Astrocyte (in vitro differentiated cells and primary cell): ENCODE data around the gene HSPB7. TPM values are rescaled to one million over a fixed set of nuclear protein-coding genes. Genes with fewer than 3 reads are reported as not detected.
"Not testable (repeated sequence)": the region's sequence is repeated elsewhere in the genome, so short reads cannot be mapped to it uniquely, and the experiment has no call there.

Source experiments
- DNase-seq: peaks from one replicate; pipeline ENCODE4 v3.0.0-alpha.2; 2010; ENCODE audit warnings: low read depth
- FAIRE-seq: peaks from 2 replicates; lab custom pipeline; 2011; peaks lifted over from hg19 to GRCh38; lab: Jason Lieb, UNC
- H2AFZ ChIP-seq: 2 replicates; pipeline ENCODE4 v1.6.0; 2012; ENCODE audit warnings: low read depth, low read length, inconsistent platforms
- H3K27ac ChIP-seq: 2 replicates; pipeline ENCODE4 v1.5.1; 2011; ENCODE audit warnings: low read depth, low read length, inconsistent platforms
- H3K27me3 ChIP-seq: 2 replicates; pipeline ENCODE4 v1.6.0; 2011; ENCODE audit warnings: low read length, inconsistent platforms; ENCODE audit not compliant: insufficient read depth
- H3K36me3 ChIP-seq: 2 replicates; pipeline ENCODE4 v1.5.1; 2011; ENCODE audit warnings: low read length, inconsistent platforms; ENCODE audit not compliant: insufficient read depth
- H3K4me1 ChIP-seq: 2 replicates; pipeline ENCODE4 v1.5.1; 2011; ENCODE audit warnings: low read length, inconsistent platforms; ENCODE audit not compliant: insufficient read depth
- H3K4me2 ChIP-seq: 2 replicates; pipeline ENCODE4 v1.6.0; 2012; ENCODE audit warnings: low read length, inconsistent platforms
- H3K4me3 ChIP-seq: 2 replicates; pipeline ENCODE4 v1.5.1; 2011; ENCODE audit warnings: low read depth, mild to moderate bottlenecking, low read length, inconsistent platforms; ENCODE audit not compliant: insufficient read depth
- H3K79me2 ChIP-seq: 2 replicates; pipeline ENCODE4 v1.6.0; 2012; ENCODE audit warnings: mild to moderate bottlenecking, low read length, inconsistent platforms; ENCODE audit not compliant: insufficient read depth
- H3K9ac ChIP-seq: 2 replicates; pipeline ENCODE4 v1.6.0; 2012; ENCODE audit warnings: mild to moderate bottlenecking, low read length, inconsistent platforms
- H3K9me3 ChIP-seq: 2 replicates; pipeline ENCODE4 v1.5.1; 2012; ENCODE audit warnings: low read depth, mild to moderate bottlenecking, low read length, inconsistent platforms; ENCODE audit not compliant: insufficient read depth
- H4K20me1 ChIP-seq: 2 replicates; pipeline ENCODE4 v1.6.0; 2012; ENCODE audit warnings: low read length, inconsistent platforms; ENCODE audit not compliant: insufficient read depth
- H3K27ac Mint-ChIP-seq: one replicate; pipeline ENCODE4 v1.8.0; 2021; ENCODE audit warnings: mild to moderate bottlenecking, mixed read lengths; ENCODE audit not compliant: unreplicated experiment
- H3K27me3 Mint-ChIP-seq: one replicate; pipeline ENCODE4 v1.8.0; 2021; ENCODE audit warnings: low read depth, mixed read lengths; ENCODE audit not compliant: unreplicated experiment
- H3K36me3 Mint-ChIP-seq: one replicate; pipeline ENCODE4 v1.8.0; 2021; ENCODE audit warnings: low read depth, mixed read lengths; ENCODE audit not compliant: unreplicated experiment
- H3K4me1 Mint-ChIP-seq: one replicate; pipeline ENCODE4 v1.8.0; 2021; ENCODE audit warnings: low read depth, mixed read lengths; ENCODE audit not compliant: unreplicated experiment
- H3K4me3 Mint-ChIP-seq: one replicate; pipeline ENCODE4 v1.8.0; 2021; ENCODE audit warnings: mild to moderate bottlenecking, moderate library complexity, mixed read lengths; ENCODE audit not compliant: unreplicated experiment
- H3K9me3 Mint-ChIP-seq: one replicate; pipeline ENCODE4 v1.8.0; 2021; ENCODE audit warnings: mild to moderate bottlenecking, mixed read lengths; ENCODE audit not compliant: unreplicated experiment
- CTCF ChIP-seq: IDR thresholded peaks from 2 replicates; pipeline ENCODE4 v1.5.1; 2011; ENCODE audit warnings: low read depth, mild to moderate bottlenecking, inconsistent platforms, low read length, moderate library complexity; ENCODE audit not compliant: insufficient read depth
- EZH2 ChIP-seq: IDR thresholded peaks from 2 replicates; pipeline ENCODE4 v1.6.1; 2012; ENCODE audit warnings: mild to moderate bottlenecking, low read length, inconsistent platforms; ENCODE audit not compliant: insufficient read depth
- total RNA-seq: library from RNA; stranded (reverse); gene quantifications from 2 replicates; pipeline ENCODE4 v1.2.1, GENCODE V29; 2021

The HSPB7 gene
- total RNA-seq, 1 donor from 2014 or later, result 0.45 TPM

DNA sequence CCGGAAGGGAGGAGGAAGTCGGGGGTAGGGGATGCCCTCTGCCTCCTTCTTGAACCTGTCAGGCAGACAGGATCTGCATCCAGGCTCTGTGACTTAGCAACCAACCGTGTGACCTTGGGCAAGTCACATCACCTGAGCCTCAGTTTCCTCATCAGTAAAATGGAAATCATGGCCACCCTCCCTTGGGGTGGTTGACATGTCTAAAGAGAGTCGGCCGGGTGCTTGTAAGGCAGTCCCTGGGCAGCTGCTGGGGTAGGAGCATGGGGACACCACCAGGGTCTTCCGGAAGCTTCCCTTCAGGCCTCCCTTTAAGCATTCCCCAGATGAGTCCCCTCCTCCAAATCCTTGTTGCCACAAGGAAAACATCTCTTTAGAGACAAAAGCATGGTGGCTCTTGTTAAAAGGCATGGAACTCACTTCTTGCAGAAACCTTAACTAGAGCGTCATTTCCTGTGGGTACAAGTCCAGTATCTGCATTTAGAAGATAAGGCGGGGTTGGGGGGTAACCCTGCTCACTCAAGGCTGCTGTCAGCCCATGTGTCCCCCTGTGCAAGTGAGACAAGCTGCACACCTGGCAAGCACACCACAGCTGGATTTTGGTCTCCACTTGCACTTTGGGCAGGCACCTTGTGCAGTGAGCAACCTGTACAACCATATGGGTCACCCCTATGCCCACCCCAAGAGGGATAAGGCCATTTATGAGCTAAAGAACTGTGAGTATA is 36.1 kb upstream of the HSPB7 start:
- no peak overlapping the region for H2AFZ ChIP-seq
- Mint-ChIP-seq H3K9me3 (no peaks in the 10 kb centered on the region), H3K4me3 (no peak overlapping the region), H3K27ac (no peak overlapping the region), H3K27me3 (peaks cover 26% of the 10 kb centered on the region), H3K36me3 (no peaks in the 10 kb centered on the region), H3K4me1 (no peaks in the 10 kb centered on the region)
- H4K20me1 ChIP-seq, result no peaks in the 10 kb centered on the region
- H3K79me2 ChIP-seq, result no peaks in the 10 kb centered on the region
- H3K9me3 ChIP-seq, result no peaks in the 10 kb centered on the region
- TF ChIP-seq CTCF (no peak), EZH2 (no peak)
- no peak overlapping the region for H3K9ac ChIP-seq
- H3K27ac ChIP-seq, result no peak overlapping the region
- no peaks in the 10 kb centered on the region for H3K27me3 ChIP-seq
- FAIRE-seq (no peak), DNase-seq (no peak)
- no peaks in the 10 kb centered on the region for H3K4me1 ChIP-seq
- H3K36me3 ChIP-seq, result no peaks in the 10 kb centered on the region
- H3K4me3 ChIP-seq, result no peak overlapping the region
- no peak overlapping the region for H3K4me2 ChIP-seq

GRCh38 chr1:16051949-16052348 is 34.1 kb upstream of the HSPB7 start:
- not testable (repeated sequence) for H3K36me3 ChIP-seq, H3K9me3 ChIP-seq, H3K79me2 ChIP-seq, H3K9me3 Mint-ChIP-seq, H3K4me3 ChIP-seq, H3K9ac ChIP-seq, H3K4me2 ChIP-seq, H3K27ac Mint-ChIP-seq, H3K27ac ChIP-seq, H3K4me1 Mint-ChIP-seq, H3K36me3 Mint-ChIP-seq, H3K4me1 ChIP-seq, H3K27me3 ChIP-seq, DNase-seq, H3K4me3 Mint-ChIP-seq, H4K20me1 ChIP-seq, H2AFZ ChIP-seq, FAIRE-seq
- peaks cover 20% of the 10 kb centered on the region for H3K27me3 Mint-ChIP-seq

DNA sequence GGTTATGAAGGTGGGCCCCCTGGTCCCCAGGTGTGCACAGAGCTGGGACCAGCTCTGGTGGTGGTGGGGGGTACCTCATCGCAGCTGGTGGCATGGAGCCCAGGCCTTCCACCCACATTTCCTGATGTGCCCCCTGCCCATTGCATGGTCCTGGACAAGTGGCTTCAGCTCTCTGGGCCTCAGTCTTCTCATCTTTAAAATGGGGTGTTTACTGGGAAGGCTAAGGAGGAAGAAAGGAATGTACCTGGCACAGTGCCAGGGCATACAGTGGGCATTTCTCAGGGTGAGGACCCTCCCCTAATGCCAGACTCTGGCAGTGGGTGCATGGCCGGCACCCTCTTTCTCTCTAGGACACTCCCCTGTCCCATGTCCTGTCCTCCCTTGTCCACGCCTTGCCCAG is 33.2 kb upstream of the HSPB7 start:
- Histone ChIP-seq H3K27ac (no peak overlapping the region), H4K20me1 (no peaks in the 10 kb centered on the region)

More for the DNA sequence above, 33.2 kb upstream of the HSPB7 start:
- H3K4me3 ChIP-seq, result no peak overlapping the region
- no peaks in the 10 kb centered on the region for H3K4me1 ChIP-seq
- no peaks in the 10 kb centered on the region for H3K36me3 Mint-ChIP-seq
- no peak overlapping the region for H3K4me2 ChIP-seq
- H3K9me3 ChIP-seq, result no peaks in the 10 kb centered on the region
- TF ChIP-seq CTCF (no peak), EZH2 (no peak)
- no peaks in the 10 kb centered on the region for H3K4me1 Mint-ChIP-seq
- no peak overlapping the region for H3K4me3 Mint-ChIP-seq
- H3K9ac ChIP-seq, result no peak overlapping the region
- no peaks in the 10 kb centered on the region for H3K79me2 ChIP-seq
- no peaks in the 10 kb centered on the region for H3K36me3 ChIP-seq
- no peaks in the 10 kb centered on the region for H3K27me3 ChIP-seq
- DNase-seq (no peak), FAIRE-seq (no peak)
- H3K27me3 Mint-ChIP-seq, result peaks cover 23% of the 10 kb centered on the region
- no peak overlapping the region for H3K27ac Mint-ChIP-seq
- H2AFZ ChIP-seq, result no peak overlapping the region
- H3K9me3 Mint-ChIP-seq, result no peaks in the 10 kb centered on the region
